ENCODE measurements around the gene GAS2L3. TPM values are rescaled to one million over a fixed set of nuclear protein-coding genes. Genes with fewer than 3 reads are reported as not detected.

The GAS2L3 gene
- total and polyA plus RNA-seq, 2 donors from 2014 or later: 1.7 to 12.6 TPM

GRCh38 chr12:100643246-100643645, 69.8 kb downstream of the GAS2L3 start:
- H3K4me1 ChIP-seq (ENCODE audit: control insufficient read depth in 2 of 3, insufficient read depth in 2 of 3, low read depth in 1 of 3, low read length in 3 of 3): no peaks in the 10 kb centered on the region
- intact Hi-C loops (cut with DNase I): no loop called here
- FAIRE-seq: no peak
- no peak overlapping the region for H3K9ac ChIP-seq (ENCODE audit: low read length in 3 of 3)
- TF ChIP-seq CTCF (IDR thresholded peaks at IDR 0.05; ENCODE audit: borderline replicate concordance, extremely low read depth, insufficient read depth): no peak
- H3K36me3 ChIP-seq (ENCODE audit: control insufficient read depth in 2 of 3, insufficient read depth in 3 of 3, low read length in 3 of 3): no peaks in the 10 kb centered on the region
- no peak for DNase-seq
- no peaks in the 10 kb centered on the region for H3K9me3 ChIP-seq (ENCODE audit: control insufficient read depth in 2 of 3, insufficient read depth in 1 of 3, low read length in 3 of 3)
- no peak overlapping the region for H3K27ac ChIP-seq (ENCODE audit: low read depth in 2 of 2, low read length in 2 of 2)
- H3K4me3 ChIP-seq (ENCODE audit: low read length in 3 of 3): no peak overlapping the region
- no peaks in the 10 kb centered on the region for H3K27me3 ChIP-seq (ENCODE audit: control insufficient read depth, insufficient read depth, low read length)

- H3K9ac ChIP-seq (ENCODE audit: low read length in 3 of 3): no peak overlapping the region
- H3K27ac ChIP-seq (ENCODE audit: low read depth in 2 of 2, low read length in 2 of 2): no peak overlapping the region
- intact Hi-C loops (cut with DNase I): no loop called here
- H3K9me3 ChIP-seq (ENCODE audit: control insufficient read depth in 2 of 3, insufficient read depth in 1 of 3, low read length in 3 of 3): no peaks in the 10 kb centered on the region
- no peaks in the 10 kb centered on the region for H3K36me3 ChIP-seq (ENCODE audit: control insufficient read depth in 2 of 3, insufficient read depth in 3 of 3, low read length in 3 of 3)
- no peak overlapping the region for H3K4me3 ChIP-seq (ENCODE audit: low read length in 3 of 3)
- DNase-seq (no peak), FAIRE-seq (no peak)
- TF ChIP-seq CTCF (IDR thresholded peaks at IDR 0.05; ENCODE audit: borderline replicate concordance, extremely low read depth, insufficient read depth): no peak
- no peaks in the 10 kb centered on the region for H3K4me1 ChIP-seq (ENCODE audit: control insufficient read depth in 2 of 3, insufficient read depth in 2 of 3, low read depth in 1 of 3, low read length in 3 of 3)
- H3K27me3 ChIP-seq (ENCODE audit: control insufficient read depth, insufficient read depth, low read length): no peaks in the 10 kb centered on the region
Measured at GRCh38 chr12:100646896-100647295, 73.4 kb downstream of the GAS2L3 start.

GRCh38 chr12:100651108-100651507, 77.6 kb downstream of the GAS2L3 start:
- DNase-seq: no peak
- intact Hi-C loops (cut with DNase I): no loop called here
- no peak for FAIRE-seq

More at GRCh38 chr12:100651108-100651507, 77.6 kb downstream of the GAS2L3 start:
- no peak overlapping the region for H3K4me3 ChIP-seq (ENCODE audit: low read length in 3 of 3)
- H3K9me3 ChIP-seq (ENCODE audit: control insufficient read depth in 2 of 3, insufficient read depth in 1 of 3, low read length in 3 of 3): no peaks in the 10 kb centered on the region
- H3K9ac ChIP-seq (ENCODE audit: low read length in 3 of 3): no peak overlapping the region
- TF ChIP-seq CTCF (IDR thresholded peaks at IDR 0.05; ENCODE audit: borderline replicate concordance, extremely low read depth, insufficient read depth): no peak
- H3K27me3 ChIP-seq (ENCODE audit: control insufficient read depth, insufficient read depth, low read length): no peaks in the 10 kb centered on the region
- no peaks in the 10 kb centered on the region for H3K4me1 ChIP-seq (ENCODE audit: control insufficient read depth in 2 of 3, insufficient read depth in 2 of 3, low read depth in 1 of 3, low read length in 3 of 3)
- H3K27ac ChIP-seq (ENCODE audit: low read depth in 2 of 2, low read length in 2 of 2): no peak overlapping the region
- H3K36me3 ChIP-seq (ENCODE audit: control insufficient read depth in 2 of 3, insufficient read depth in 3 of 3, low read length in 3 of 3): no peaks in the 10 kb centered on the region

All from kidney (tissue), 14 donors.